Activated CD4-positive, alpha-beta T cell treated with anti-CD3 and anti-CD28 coated beads, Interleukin-2, Interleukin-4, amounts not matched to agents 100 ng/mL and 50 ng/mL, durations not matched to agents 16 hours and 8 hours (primary cell): ENCODE results near the gene AKAP5.

Source experiments
- DNase-seq: peaks from one replicate; pipeline ENCODE4 v3.0.0-alpha.2; 2020; ENCODE audit warnings: low spot score

AKAP5 gene

GRCh38 chr14:64465191-64465822 is at the start of gene AKAP5:
TSS of gene AKAP5 (plus strand) at chr14:64465499. CDS start at chr14:64468395, 2,896 bp downstream.
- peak; percentile 57 for DNase-seq

GRCh38 chr14:64416348-64416932 is 48.9 kb upstream of the AKAP5 start:
- DNase-seq = no peak

- no peak for DNase-seq
These were observed 48.1 kb upstream of the AKAP5 start for GRCh38 chr14:64417055-64417770.

GRCh38 chr14:64417771-64418125 is 47.6 kb upstream of the AKAP5 start:
- DNase-seq = no peak

GRCh38 chr14:64419003-64419402 is 46.3 kb upstream of the AKAP5 start:
- no peak for DNase-seq

- no peak for DNase-seq
These were observed 44.1 kb upstream of the AKAP5 start for GRCh38 chr14:64421166-64421565.

GRCh38 chr14:64422005-64422404 is 43.3 kb upstream of the AKAP5 start:
- no peak for DNase-seq

- peak; percentile 67 for DNase-seq
These were observed 42.5 kb upstream of the AKAP5 start for GRCh38 chr14:64422756-64423155.

GRCh38 chr14:64423987-64424386 is 41.3 kb upstream of the AKAP5 start:
- DNase-seq = no peak

GRCh38 chr14:64434528-64434927 is 30.8 kb upstream of the AKAP5 start:
- DNase-seq = no peak

- no peak for DNase-seq
These were observed 27.0 kb upstream of the AKAP5 start for GRCh38 chr14:64438181-64438841.

- no peak for DNase-seq
These were observed 26.2 kb upstream of the AKAP5 start for GRCh38 chr14:64439141-64439540.

GRCh38 chr14:64440494-64440893 is 24.8 kb upstream of the AKAP5 start:
- no peak for DNase-seq

- no peak for DNase-seq
These were observed 22.9 kb upstream of the AKAP5 start for GRCh38 chr14:64442300-64442988.

GRCh38 chr14:64444140-64444539 is 21.2 kb upstream of the AKAP5 start:
- DNase-seq = no peak

- peak; percentile 75 for DNase-seq
These were observed 20.1 kb upstream of the AKAP5 start for GRCh38 chr14:64444984-64445845.

- DNase-seq = no peak
These were observed 17.2 kb upstream of the AKAP5 start for GRCh38 chr14:64447876-64448670.

GRCh38 chr14:64450255-64450654 is 15.0 kb upstream of the AKAP5 start:
- DNase-seq = no peak

- DNase-seq = no peak
These were observed 10.6 kb upstream of the AKAP5 start for GRCh38 chr14:64454671-64455070.

GRCh38 chr14:64459405-64460136 is 5.7 kb upstream of the AKAP5 start:
- DNase-seq = no peak
